ENCODE results near the gene MS4A10. TPM values are rescaled to one million over a fixed set of nuclear protein-coding genes. Genes with fewer than 3 reads are reported as not detected.

Gene MS4A10
- not detected in 2 replicates for total RNA-seq
- long read RNA-seq, result 0 reads

- no peak for DNase-seq (ENCODE audit: extremely low spot score, unreplicated experiment)
- H3K36me3 Mint-ChIP-seq (ENCODE audit: unreplicated experiment), result no peaks in the 10 kb centered on the region
- no peak within 1 kb of the TSS for H3K4me3 Mint-ChIP-seq (ENCODE audit: unreplicated experiment)
- no peak within 1 kb of the TSS for H3K27ac Mint-ChIP-seq (ENCODE audit: unreplicated experiment)
- peaks cover 16% of the 10 kb centered on the region for H3K4me1 Mint-ChIP-seq (ENCODE audit: unreplicated experiment)
- no peaks in the 10 kb centered on the region for H3K9me3 Mint-ChIP-seq (ENCODE audit: unreplicated experiment)
- TF ChIP-seq, protein P1, sequence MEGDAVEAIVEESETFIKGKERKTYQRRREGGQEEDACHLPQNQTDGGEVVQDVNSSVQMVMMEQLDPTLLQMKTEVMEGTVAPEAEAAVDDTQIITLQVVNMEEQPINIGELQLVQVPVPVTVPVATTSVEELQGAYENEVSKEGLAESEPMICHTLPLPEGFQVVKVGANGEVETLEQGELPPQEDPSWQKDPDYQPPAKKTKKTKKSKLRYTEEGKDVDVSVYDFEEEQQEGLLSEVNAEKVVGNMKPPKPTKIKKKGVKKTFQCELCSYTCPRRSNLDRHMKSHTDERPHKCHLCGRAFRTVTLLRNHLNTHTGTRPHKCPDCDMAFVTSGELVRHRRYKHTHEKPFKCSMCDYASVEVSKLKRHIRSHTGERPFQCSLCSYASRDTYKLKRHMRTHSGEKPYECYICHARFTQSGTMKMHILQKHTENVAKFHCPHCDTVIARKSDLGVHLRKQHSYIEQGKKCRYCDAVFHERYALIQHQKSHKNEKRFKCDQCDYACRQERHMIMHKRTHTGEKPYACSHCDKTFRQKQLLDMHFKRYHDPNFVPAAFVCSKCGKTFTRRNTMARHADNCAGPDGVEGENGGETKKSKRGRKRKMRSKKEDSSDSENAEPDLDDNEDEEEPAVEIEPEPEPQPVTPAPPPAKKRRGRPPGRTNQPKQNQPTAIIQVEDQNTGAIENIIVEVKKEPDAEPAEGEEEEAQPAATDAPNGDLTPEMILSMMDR (IDR thresholded peaks at IDR 0.05), result no peak
- H3K27me3 Mint-ChIP-seq (ENCODE audit: unreplicated experiment), result no peaks in the 10 kb centered on the region
Observed at GRCh38 chr11:60785136-60785535, at the start of gene MS4A10. Gene MS4A10, plus strand, starts transcription at chr11:60785333. Its CDS starts 5,003 bp downstream, at chr11:60790336.

DNA sequence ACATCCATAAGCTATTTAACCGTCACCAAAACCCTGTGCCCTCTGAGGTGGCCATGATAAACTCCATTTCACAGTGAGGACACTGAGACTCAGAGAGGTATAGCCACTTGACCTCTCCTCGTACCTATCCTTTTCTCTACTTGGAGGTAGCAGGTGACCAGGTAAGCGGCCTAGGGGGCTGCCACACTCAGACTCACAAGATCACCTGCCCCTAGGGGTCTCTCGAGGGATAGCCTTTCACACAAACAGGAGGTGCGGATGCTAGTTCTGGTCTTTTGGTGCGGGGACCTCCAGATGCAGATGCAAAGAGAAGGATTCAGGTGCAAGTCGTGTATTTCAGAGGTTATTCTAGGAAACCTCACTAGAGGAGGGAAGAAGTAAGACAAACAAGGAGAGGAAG, 46.0 kb upstream of the MS4A10 start:
- Mint-ChIP-seq H3K9me3 (ENCODE audit: unreplicated experiment) (peaks cover 6% of the 10 kb centered on the region), H3K27ac (ENCODE audit: unreplicated experiment) (no peak overlapping the region), H3K36me3 (ENCODE audit: unreplicated experiment) (no peaks in the 10 kb centered on the region), H3K4me3 (ENCODE audit: unreplicated experiment) (no peak overlapping the region), H3K27me3 (ENCODE audit: unreplicated experiment) (peaks cover 10% of the 10 kb centered on the region), H3K4me1 (ENCODE audit: unreplicated experiment) (no peaks in the 10 kb centered on the region)
- no peak for DNase-seq (ENCODE audit: extremely low spot score, unreplicated experiment)
- TF ChIP-seq, protein P1 (IDR thresholded peaks at IDR 0.05), result no peak

DNA sequence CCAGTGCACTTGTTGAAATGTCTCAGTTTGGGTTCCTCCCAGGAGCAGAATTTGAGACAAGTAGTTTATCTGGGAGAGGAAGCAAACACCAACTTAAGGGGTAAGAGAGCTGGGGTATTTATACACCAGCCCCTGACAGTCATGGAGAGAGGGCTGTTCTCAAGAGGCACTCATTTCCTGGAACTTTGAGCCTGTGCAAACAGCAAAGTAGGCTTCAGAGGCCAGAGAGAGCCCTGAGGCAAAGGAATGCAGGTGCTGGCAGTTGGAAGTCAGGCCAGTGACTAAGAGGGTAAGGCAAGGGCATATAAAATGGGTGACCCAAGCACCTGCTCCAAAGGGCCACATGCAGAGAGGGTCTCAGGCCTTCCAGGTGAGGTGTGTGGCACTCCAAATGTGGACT, 44.6 kb upstream of the MS4A10 start:
- Mint-ChIP-seq H3K4me3 (ENCODE audit: unreplicated experiment) (no peak overlapping the region), H3K9me3 (ENCODE audit: unreplicated experiment) (peaks cover 6% of the 10 kb centered on the region), H3K27me3 (ENCODE audit: unreplicated experiment) (peaks cover 15% of the 10 kb centered on the region), H3K4me1 (ENCODE audit: unreplicated experiment) (no peaks in the 10 kb centered on the region), H3K36me3 (ENCODE audit: unreplicated experiment) (no peaks in the 10 kb centered on the region), H3K27ac (ENCODE audit: unreplicated experiment) (no peak overlapping the region)
- TF ChIP-seq, protein P1 (IDR thresholded peaks at IDR 0.05), result no peak
- no peak for DNase-seq (ENCODE audit: extremely low spot score, unreplicated experiment)

GRCh38 chr11:60741421-60741820, 43.7 kb upstream of the MS4A10 start:
- DNase-seq (ENCODE audit: extremely low spot score, unreplicated experiment), result no peak
- H3K4me3 Mint-ChIP-seq (ENCODE audit: unreplicated experiment), result no peak overlapping the region
- peaks cover 10% of the 10 kb centered on the region for H3K27me3 Mint-ChIP-seq (ENCODE audit: unreplicated experiment)
- TF ChIP-seq, protein P1 (IDR thresholded peaks at IDR 0.05), result no peak
- no peaks in the 10 kb centered on the region for H3K36me3 Mint-ChIP-seq (ENCODE audit: unreplicated experiment)
- peaks cover 6% of the 10 kb centered on the region for H3K9me3 Mint-ChIP-seq (ENCODE audit: unreplicated experiment)
- H3K4me1 Mint-ChIP-seq (ENCODE audit: unreplicated experiment), result no peaks in the 10 kb centered on the region
- H3K27ac Mint-ChIP-seq (ENCODE audit: unreplicated experiment), result no peak overlapping the region

DNA sequence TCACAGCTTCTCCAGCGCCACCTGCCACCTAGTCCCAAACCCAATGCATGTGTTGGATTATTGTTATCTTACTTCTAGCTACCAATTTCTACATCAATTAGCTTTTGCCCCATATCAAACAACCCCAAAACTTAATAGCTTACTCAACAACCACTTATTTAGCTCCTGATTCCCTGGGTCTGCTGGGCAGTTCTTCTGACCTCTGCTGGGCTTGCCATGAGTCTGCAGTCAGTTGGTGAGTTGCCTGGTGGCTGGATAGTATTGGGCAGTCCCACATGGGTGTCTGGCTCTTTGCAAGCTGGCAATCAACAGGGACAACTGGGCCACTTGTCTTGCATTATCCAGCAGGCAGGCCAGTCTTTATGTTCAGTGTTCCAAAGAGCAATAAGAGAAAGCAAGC, 42.1 kb upstream of the MS4A10 start:
- TF ChIP-seq, protein P1 (IDR thresholded peaks at IDR 0.05), result no peak
- Mint-ChIP-seq H3K27ac (ENCODE audit: unreplicated experiment) (no peak overlapping the region), H3K4me3 (ENCODE audit: unreplicated experiment) (no peak overlapping the region), H3K9me3 (ENCODE audit: unreplicated experiment) (peaks cover 6% of the 10 kb centered on the region), H3K4me1 (ENCODE audit: unreplicated experiment) (no peaks in the 10 kb centered on the region), H3K36me3 (ENCODE audit: unreplicated experiment) (no peaks in the 10 kb centered on the region), H3K27me3 (ENCODE audit: unreplicated experiment) (peaks cover 8% of the 10 kb centered on the region)
- DNase-seq (ENCODE audit: extremely low spot score, unreplicated experiment), result no peak
